ENCODE results near the gene KRT77.

KRT77 gene

GRCh38 chr12:52655251-52655650 is 48.1 kb downstream of the KRT77 start:
- no peak for DNase-seq (ENCODE audit: low read depth)

GRCh38 chr12:52651726-52652261 is 51.5 kb downstream of the KRT77 start, which contains the start of gene KRT2:
Gene KRT2, minus strand, starts transcription at chr12:52652211. Its CDS starts 69 bp downstream, at chr12:52652142.
- no peak for DNase-seq (ENCODE audit: low read depth)

GRCh38 chr12:52650520-52651081 is 52.7 kb downstream of the KRT77 start:
- DNase-seq (ENCODE audit: low read depth): peak; percentile 52

GRCh38 chr12:52649066-52649465 is 54.3 kb downstream of the KRT77 start:
- no peak for DNase-seq (ENCODE audit: low read depth)

GRCh38 chr12:52648012-52648550 is 55.2 kb downstream of the KRT77 start:
- DNase-seq (ENCODE audit: low read depth): no peak

- no peak for DNase-seq (ENCODE audit: low read depth)
Observed at GRCh38 chr12:52647601-52648000, 55.7 kb downstream of the KRT77 start.

- DNase-seq (ENCODE audit: low read depth): no peak
Observed at GRCh38 chr12:52646613-52647012, 56.7 kb downstream of the KRT77 start.

- DNase-seq (ENCODE audit: low read depth): no peak
Observed at GRCh38 chr12:52645982-52646381, 57.3 kb downstream of the KRT77 start.

- no peak for DNase-seq (ENCODE audit: low read depth)
Observed at GRCh38 chr12:52645120-52645761, 58.1 kb downstream of the KRT77 start.

GRCh38 chr12:52644078-52644415 is 59.3 kb downstream of the KRT77 start:
- DNase-seq (ENCODE audit: low read depth): no peak

- no peak for DNase-seq (ENCODE audit: low read depth)
Observed at GRCh38 chr12:52643233-52644077, 59.9 kb downstream of the KRT77 start.

- no peak for DNase-seq (ENCODE audit: low read depth)
Observed at GRCh38 chr12:52641468-52641867, 61.9 kb downstream of the KRT77 start.
